NB4 (cell line): ENCODE measurements around the gene RETSAT.
"Not testable (repeated sequence)": the region's sequence is repeated elsewhere in the genome, so short reads cannot be mapped to it uniquely, and the experiment has no call there.

Source experiments
- DNase-seq: peaks from one replicate; pipeline ENCODE4 v3.0.0; 2010; ENCODE audit warnings: low read depth
- H3K4me3 ChIP-seq: one replicate; pipeline ENCODE4 v1.5.1; 2011; ENCODE audit warnings: mild to moderate bottlenecking, low read depth, low read length, moderate library complexity
- MAX ChIP-seq: IDR thresholded peaks from 2 replicates; pipeline ENCODE4 v1.6.1; 2011; ENCODE audit warnings: low read depth, low read length
- MYC ChIP-seq: IDR thresholded peaks from 2 replicates; pipeline ENCODE4 v1.6.1; 2011; ENCODE audit warnings: low read depth, low read length
- POLR2A ChIP-seq: IDR thresholded peaks from 2 replicates; pipeline ENCODE4 v1.6.1; 2011; ENCODE audit warnings: mild to moderate bottlenecking; ENCODE audit not compliant: insufficient read length; ENCODE audit errors: extremely low read depth
- TF ChIP-seq, protein P1 (sequence below): IDR thresholded peaks from one replicate; pipeline ENCODE4 v1.5.1; 2012; ENCODE audit warnings: low read depth, low read length

RETSAT gene

GRCh38 chr2:85326406-85327159, 27.7 kb downstream of the RETSAT start:
- H3K4me3 ChIP-seq, result peak overlapping the region; percentile 98
- TF ChIP-seq, protein P1, sequence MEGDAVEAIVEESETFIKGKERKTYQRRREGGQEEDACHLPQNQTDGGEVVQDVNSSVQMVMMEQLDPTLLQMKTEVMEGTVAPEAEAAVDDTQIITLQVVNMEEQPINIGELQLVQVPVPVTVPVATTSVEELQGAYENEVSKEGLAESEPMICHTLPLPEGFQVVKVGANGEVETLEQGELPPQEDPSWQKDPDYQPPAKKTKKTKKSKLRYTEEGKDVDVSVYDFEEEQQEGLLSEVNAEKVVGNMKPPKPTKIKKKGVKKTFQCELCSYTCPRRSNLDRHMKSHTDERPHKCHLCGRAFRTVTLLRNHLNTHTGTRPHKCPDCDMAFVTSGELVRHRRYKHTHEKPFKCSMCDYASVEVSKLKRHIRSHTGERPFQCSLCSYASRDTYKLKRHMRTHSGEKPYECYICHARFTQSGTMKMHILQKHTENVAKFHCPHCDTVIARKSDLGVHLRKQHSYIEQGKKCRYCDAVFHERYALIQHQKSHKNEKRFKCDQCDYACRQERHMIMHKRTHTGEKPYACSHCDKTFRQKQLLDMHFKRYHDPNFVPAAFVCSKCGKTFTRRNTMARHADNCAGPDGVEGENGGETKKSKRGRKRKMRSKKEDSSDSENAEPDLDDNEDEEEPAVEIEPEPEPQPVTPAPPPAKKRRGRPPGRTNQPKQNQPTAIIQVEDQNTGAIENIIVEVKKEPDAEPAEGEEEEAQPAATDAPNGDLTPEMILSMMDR, result no peak
- peak; percentile 65 for TF ChIP-seq MYC
- no peak for TF ChIP-seq POLR2A
- TF ChIP-seq MAX, result peak; percentile 59
- DNase-seq, result peak; percentile 92

DNA sequence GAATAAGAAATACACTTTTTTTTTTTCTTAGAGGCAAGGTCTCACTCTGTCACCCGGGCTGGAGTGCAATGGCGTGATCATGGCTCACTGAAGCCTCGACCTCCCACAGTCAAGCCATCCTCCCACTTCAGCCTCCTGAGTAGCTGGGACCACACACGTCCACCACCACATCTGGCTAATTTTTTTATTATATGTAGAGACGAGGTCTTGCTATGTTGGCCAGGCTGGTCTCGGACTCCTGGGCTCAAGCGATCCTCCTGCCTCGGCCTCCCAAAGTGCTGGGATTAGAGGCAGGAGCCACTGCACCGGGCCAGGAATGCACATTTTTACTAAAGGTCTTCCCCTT, 28.9 kb downstream of the RETSAT start:
- TF ChIP-seq MYC, result no peak
- no peak for DNase-seq
- peak overlapping the region; percentile 98 for H3K4me3 ChIP-seq

- TF ChIP-seq MAX, result no peak
- TF ChIP-seq, protein P1, result no peak
- TF ChIP-seq MYC, result no peak
- no peak for TF ChIP-seq POLR2A
- peak; percentile 60 for DNase-seq
- peak overlapping the region; percentile 98 for H3K4me3 ChIP-seq
These were observed 29.5 kb downstream of the RETSAT start for GRCh38 chr2:85324639-85325465.

DNA sequence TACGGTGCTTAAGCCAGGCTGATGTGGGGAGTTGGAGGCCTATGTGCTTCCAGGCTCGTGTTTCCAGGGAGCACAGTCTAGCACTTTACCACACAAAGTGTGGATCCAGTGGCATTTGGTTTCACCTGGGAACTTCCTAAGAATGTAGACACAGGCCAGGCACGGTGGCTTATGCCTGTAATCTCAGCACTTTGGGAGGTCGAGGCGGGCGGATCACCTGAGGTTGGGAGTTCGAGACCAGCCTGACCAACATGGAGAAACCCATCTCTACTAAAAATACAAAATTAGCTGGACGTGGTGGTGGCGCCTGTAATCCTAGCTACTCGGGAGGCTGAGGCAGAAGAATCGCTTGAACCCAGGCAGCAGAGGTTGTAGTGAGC, 30.4 kb downstream of the RETSAT start:
- peak overlapping the region; percentile 12 for H3K4me3 ChIP-seq
- not testable (repeated sequence) for DNase-seq

DNA sequence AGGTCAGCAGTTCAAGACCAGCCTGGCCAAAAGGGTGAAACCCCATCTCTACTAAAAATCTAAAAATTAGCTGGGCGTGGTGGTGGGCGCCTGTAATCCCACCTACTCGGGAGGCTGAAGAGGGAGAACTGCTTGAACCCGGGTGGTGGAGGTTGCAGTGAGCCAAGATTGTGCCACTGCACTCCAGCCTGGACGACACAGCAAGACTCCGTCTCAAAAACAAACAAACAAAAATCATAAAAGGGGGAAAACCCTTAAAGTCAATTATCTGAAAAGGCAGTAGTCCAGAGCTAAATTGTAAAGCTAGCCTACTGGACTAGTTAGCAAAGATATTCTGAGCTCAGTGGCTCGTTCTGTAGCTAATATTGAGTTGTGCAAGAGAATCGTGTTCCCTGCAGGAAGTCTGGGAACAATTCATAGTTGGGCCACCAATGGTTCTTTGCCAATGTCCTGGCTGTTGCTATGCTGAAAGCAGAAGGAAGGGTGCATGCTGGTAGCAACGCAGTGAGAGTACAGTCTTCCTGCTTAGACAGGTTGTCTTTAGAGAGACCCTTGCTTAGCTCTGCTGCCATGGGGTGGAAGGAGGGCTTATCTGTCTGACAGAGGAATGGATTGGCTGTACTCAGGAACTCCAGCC, 30.9 kb downstream of the RETSAT start:
- H3K4me3 ChIP-seq, result peak overlapping the region; percentile 12
- no peak for DNase-seq
- TF ChIP-seq, protein P1, result no peak
- TF ChIP-seq MYC (no peak), MAX (no peak), POLR2A (no peak)

DNA sequence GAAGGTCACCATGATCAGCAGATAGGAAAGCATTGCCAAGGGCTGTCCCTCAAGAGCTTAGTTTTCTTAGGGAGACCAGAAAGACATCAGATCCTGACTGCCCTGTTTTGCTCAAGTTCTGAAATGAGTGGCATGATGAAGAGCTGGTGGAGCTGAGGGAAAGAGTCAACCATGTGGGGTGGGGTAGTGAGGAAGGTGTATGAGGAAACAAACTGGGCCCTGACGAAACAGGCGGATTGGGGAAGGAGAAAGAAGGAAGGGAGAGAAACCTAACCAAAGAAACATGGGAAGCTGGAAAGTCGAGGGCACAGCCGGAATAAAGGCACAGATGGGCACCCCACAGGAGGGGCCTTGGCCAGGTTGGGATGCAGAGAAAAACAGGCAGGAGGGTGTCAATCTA, 34.5 kb downstream of the RETSAT start:
- H3K4me3 ChIP-seq, result no peak overlapping the region
- TF ChIP-seq, protein P1, result no peak
- TF ChIP-seq POLR2A (no peak), MYC (no peak), MAX (no peak)
- DNase-seq, result no peak
